ENCODE results near the gene MAP4.

Gene MAP4

GRCh38 chr3:47961815-47962606 lies 54.2 kb downstream of the MAP4 start:
- peak; percentile 79 for ATAC-seq
- TF ChIP-seq ESRRG (CRISPR knock-in tag; IDR thresholded peaks at IDR 0.05) (no peak), TCF4 (CRISPR knock-in tag; IDR thresholded peaks at IDR 0.05; ENCODE audit: borderline replicate concordance) (0 out of 2 replicates have a peak, but pooled peaks have one; percentile 25)

GRCh38 chr3:47961036-47961435 lies 55.2 kb downstream of the MAP4 start:
- TF ChIP-seq BACH2 (CRISPR knock-in tag; IDR thresholded peaks at IDR 0.05; ENCODE audit: borderline replicate concordance) (no peak), ESRRG (CRISPR knock-in tag; IDR thresholded peaks at IDR 0.05) (no peak), TCF4 (CRISPR knock-in tag; IDR thresholded peaks at IDR 0.05; ENCODE audit: borderline replicate concordance) (no peak), ZNF565 (CRISPR knock-in tag; conservative IDR thresholded peaks at IDR 0.05; ENCODE audit: low read depth) (no peak), GLIS3 (CRISPR knock-in tag; IDR thresholded peaks at IDR 0.05) (no peak), TSHZ2 (CRISPR knock-in tag; IDR thresholded peaks at IDR 0.05) (no peak), PPARA (CRISPR knock-in tag; IDR thresholded peaks at IDR 0.05; ENCODE audit: borderline replicate concordance) (no peak), CSRNP3 (CRISPR knock-in tag; IDR thresholded peaks at IDR 0.05) (no peak), CSDC2 (CRISPR knock-in tag; IDR thresholded peaks at IDR 0.05) (no peak)
- no peak for ATAC-seq

- TF ChIP-seq OSR1 (CRISPR knock-in tag; IDR thresholded peaks at IDR 0.05), result no peak
- TF ChIP-seq GLIS3 (CRISPR knock-in tag; IDR thresholded peaks at IDR 0.05), result no peak
- TF ChIP-seq ZFP30 (CRISPR knock-in tag; IDR thresholded peaks at IDR 0.05), result no peak
- no peak for TF ChIP-seq CSDC2 (CRISPR knock-in tag; IDR thresholded peaks at IDR 0.05)
- no peak for ATAC-seq
These were observed 59.7 kb downstream of the MAP4 start for GRCh38 chr3:47956521-47956920.

- no peak for TF ChIP-seq ZFP3 (CRISPR knock-in tag; IDR thresholded peaks at IDR 0.05)
- TF ChIP-seq ISL1 (CRISPR knock-in tag; IDR thresholded peaks at IDR 0.05), result peak; percentile 17; the same call in 1 of the 2 replicates
- no peak for ATAC-seq
These were observed 61.6 kb downstream of the MAP4 start for GRCh38 chr3:47954567-47954966.

- TF ChIP-seq OSR1 (CRISPR knock-in tag; IDR thresholded peaks at IDR 0.05), result no peak
- TF ChIP-seq ZNF565 (CRISPR knock-in tag; conservative IDR thresholded peaks at IDR 0.05; ENCODE audit: low read depth), result no peak
- no peak for TF ChIP-seq ZNF8 (CRISPR knock-in tag; IDR thresholded peaks at IDR 0.05)
- no peak for TF ChIP-seq ARNTL (CRISPR knock-in tag; IDR thresholded peaks at IDR 0.05; ENCODE audit: borderline replicate concordance, low read depth)
- no peak for TF ChIP-seq ZC3H10 (CRISPR knock-in tag; IDR thresholded peaks at IDR 0.05)
- no peak for ATAC-seq
These were observed 65.6 kb downstream of the MAP4 start for GRCh38 chr3:47950453-47951169.

GRCh38 chr3:47949979-47950378 lies 66.2 kb downstream of the MAP4 start:
- ATAC-seq, result no peak
- no peak for TF ChIP-seq POU6F1 (CRISPR knock-in tag; IDR thresholded peaks at IDR 0.05; ENCODE audit: borderline replicate concordance, low read depth)
- TF ChIP-seq ZC3H10 (CRISPR knock-in tag; IDR thresholded peaks at IDR 0.05), result no peak
- TF ChIP-seq ESRRG (CRISPR knock-in tag; IDR thresholded peaks at IDR 0.05), result no peak
- no peak for TF ChIP-seq SNAI2 (CRISPR knock-in tag; IDR thresholded peaks at IDR 0.05)
